Fibroblast of lung (primary cell): ENCODE results near the gene RPUSD4. TPM values are rescaled to one million over a fixed set of nuclear protein-coding genes. Genes with fewer than 3 reads are reported as not detected.

Source experiments
- DNase-seq, 2 donors: peaks; one replicate each; pipeline versions ENCODE4 v3.0.0 to v3.0.0-alpha.2; 2010; ENCODE audit warnings: low read depth in 2 of 2
- H2AFZ ChIP-seq: 2 replicates; pipeline ENCODE4 v1.5.1; 2012; ENCODE audit warnings: low read length, control low read depth, inconsistent platforms
- H3K27ac ChIP-seq: 2 replicates; pipeline ENCODE4 v1.5.1; 2011; ENCODE audit warnings: low read length, control low read depth; ENCODE audit not compliant: insufficient read depth
- H3K27me3 ChIP-seq: 2 replicates; pipeline ENCODE4 v1.5.1; 2011; ENCODE audit warnings: mild to moderate bottlenecking, low read length; ENCODE audit not compliant: control insufficient read depth, insufficient read depth
- H3K36me3 ChIP-seq: 2 replicates; pipeline ENCODE4 v1.5.1; 2011; ENCODE audit warnings: low read length; ENCODE audit not compliant: control insufficient read depth, insufficient read depth
- H3K4me1 ChIP-seq: 2 replicates; pipeline ENCODE4 v1.5.1; 2011; ENCODE audit warnings: low read length; ENCODE audit not compliant: control insufficient read depth, insufficient read depth; ENCODE audit errors: extremely low read depth
- H3K4me2 ChIP-seq: 2 replicates; pipeline ENCODE4 v1.5.1; 2011; ENCODE audit warnings: low read length, control low read depth; ENCODE audit not compliant: insufficient read depth; ENCODE audit errors: extremely low read depth
- H3K4me3 ChIP-seq, 4 experiments: fragments of 200-600 bp in 1 of 4; sonication (generic) in 1 of 4; replicated peaks in 1 of 4; 2 replicates each; pipeline ENCODE4 v1.5.1; 2011 to 2016; ENCODE audit warnings: low read length in 4 of 4, low read depth in 3 of 4, mild to moderate bottlenecking in 3 of 4, control low read depth in 2 of 4, inconsistent platforms in 1 of 4, mixed read lengths in 1 of 4; ENCODE audit not compliant: insufficient read depth in 1 of 4; ENCODE audit errors: control extremely low read depth in 1 of 4
- H3K79me2 ChIP-seq: 2 replicates; pipeline ENCODE4 v1.5.1; 2012; ENCODE audit warnings: mild to moderate bottlenecking, low read length, inconsistent platforms; ENCODE audit not compliant: control insufficient read depth, insufficient read depth
- H3K9ac ChIP-seq: 2 replicates; pipeline ENCODE4 v1.5.1; 2011; ENCODE audit warnings: mild to moderate bottlenecking, low read length, control low read depth; ENCODE audit not compliant: insufficient read depth
- H3K9me3 ChIP-seq: 2 replicates; pipeline ENCODE4 v1.5.1; 2012; ENCODE audit warnings: low read depth, low read length; ENCODE audit not compliant: control insufficient read depth, insufficient read depth
- H4K20me1 ChIP-seq: 2 replicates; pipeline ENCODE4 v1.5.1; 2011; ENCODE audit warnings: low read length; ENCODE audit not compliant: control insufficient read depth, insufficient read depth; ENCODE audit errors: extremely low read depth
- EZH2 ChIP-seq: IDR thresholded peaks from 2 replicates; pipeline ENCODE4 v1.5.1; 2012; ENCODE audit warnings: low read length, control low read depth, mild to moderate bottlenecking; ENCODE audit errors: missing control alignments
- polyA plus RNA-seq, 2 donors: library from polyadenylated mRNA; depleted of rRNA in 1 of 2; stranded (reverse) in 1 of 2; unstranded in 1 of 2; fragments of >200 nt; gene quantifications; 2 replicates each; pipeline ENCODE4 v1.2.1, GENCODE V29; 2011 to 2012; ENCODE audit warnings: missing spikeins in 1 of 2
- total RNA-seq: library from RNA; depleted of rRNA; stranded (reverse); fragments of >200 nt; gene quantifications from 2 replicates; pipeline ENCODE4 v1.2.1, GENCODE V29; 2014
- TF ChIP-seq, protein P1 (sequence below), 2 donors: IDR thresholded peaks in 1 of 2; conservative IDR thresholded peaks in 1 of 2; 1 replicate in 1 of 2; 2 replicates in 1 of 2; pipeline ENCODE4 v1.5.1; 2011 to 2012; ENCODE audit warnings: low read length in 2 of 2, control low read depth in 1 of 2, inconsistent platforms in 1 of 2, low read depth in 1 of 2, mild to moderate bottlenecking in 1 of 2

Gene RPUSD4
- total and polyA plus RNA-seq, 2 donors (not counting 1 experiment from before 2014, with no cell fraction given), result 16.3 to 26.9 TPM

- DNase-seq, result no peak
- Histone ChIP-seq H3K79me2 (no peaks in the 10 kb centered on the region), H3K27ac (no peak overlapping the region), H3K4me1 (no peaks in the 10 kb centered on the region), H2AFZ (no peak overlapping the region), H3K9ac (no peak overlapping the region), H3K36me3 (peaks cover 10% of the 10 kb centered on the region), H3K4me2 (no peak overlapping the region), H4K20me1 (no peaks in the 10 kb centered on the region), H3K27me3 (no peaks in the 10 kb centered on the region), H3K4me3 (no peak overlapping the region), H3K9me3 (no peaks in the 10 kb centered on the region)
- TF ChIP-seq EZH2, result no peak
- TF ChIP-seq, protein P1, sequence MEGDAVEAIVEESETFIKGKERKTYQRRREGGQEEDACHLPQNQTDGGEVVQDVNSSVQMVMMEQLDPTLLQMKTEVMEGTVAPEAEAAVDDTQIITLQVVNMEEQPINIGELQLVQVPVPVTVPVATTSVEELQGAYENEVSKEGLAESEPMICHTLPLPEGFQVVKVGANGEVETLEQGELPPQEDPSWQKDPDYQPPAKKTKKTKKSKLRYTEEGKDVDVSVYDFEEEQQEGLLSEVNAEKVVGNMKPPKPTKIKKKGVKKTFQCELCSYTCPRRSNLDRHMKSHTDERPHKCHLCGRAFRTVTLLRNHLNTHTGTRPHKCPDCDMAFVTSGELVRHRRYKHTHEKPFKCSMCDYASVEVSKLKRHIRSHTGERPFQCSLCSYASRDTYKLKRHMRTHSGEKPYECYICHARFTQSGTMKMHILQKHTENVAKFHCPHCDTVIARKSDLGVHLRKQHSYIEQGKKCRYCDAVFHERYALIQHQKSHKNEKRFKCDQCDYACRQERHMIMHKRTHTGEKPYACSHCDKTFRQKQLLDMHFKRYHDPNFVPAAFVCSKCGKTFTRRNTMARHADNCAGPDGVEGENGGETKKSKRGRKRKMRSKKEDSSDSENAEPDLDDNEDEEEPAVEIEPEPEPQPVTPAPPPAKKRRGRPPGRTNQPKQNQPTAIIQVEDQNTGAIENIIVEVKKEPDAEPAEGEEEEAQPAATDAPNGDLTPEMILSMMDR (conservative IDR thresholded peaks at IDR 0.05 in 1 of 2, IDR thresholded peaks at IDR 0.05 in 1 of 2; ENCODE audit: low read depth in 1 of 2, low read length in 2 of 2), result no peak
Observed at GRCh38 chr11:126192361-126192760, 19.1 kb downstream of the RPUSD4 start.

DNA sequence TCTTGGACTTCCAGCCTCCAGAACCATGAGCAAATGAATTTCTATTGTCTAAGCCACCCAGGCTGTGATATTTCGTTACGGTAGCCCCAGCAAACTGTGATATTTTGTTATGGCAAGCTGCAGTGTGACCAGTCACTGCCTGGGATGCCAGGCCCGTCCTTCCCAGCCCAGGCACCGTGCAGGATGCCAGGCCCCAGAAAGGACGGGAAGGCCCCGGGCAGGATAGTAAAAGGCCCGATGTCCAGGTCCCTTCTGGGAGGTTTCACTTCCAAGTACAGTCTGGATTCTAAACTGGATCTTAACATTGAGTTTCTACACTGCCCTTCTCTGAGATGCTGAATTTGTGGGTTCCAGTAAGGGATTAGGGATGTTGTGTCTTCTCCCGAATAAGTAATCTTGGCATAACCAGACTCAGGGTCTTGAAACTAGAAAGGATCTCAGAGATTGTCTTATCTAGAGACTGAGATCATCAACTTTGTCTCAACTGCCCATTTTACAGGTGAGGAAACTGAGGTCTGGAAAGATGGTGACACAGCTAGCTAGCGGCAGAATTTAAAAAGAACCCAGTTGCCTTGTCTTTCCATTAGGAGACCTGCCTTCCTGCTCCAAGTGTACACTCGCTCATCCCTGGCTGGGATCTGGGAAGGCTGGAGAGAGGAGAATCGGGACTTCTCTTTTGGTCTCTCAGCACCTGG lies 19.9 kb downstream of the RPUSD4 start:
- H3K79me2 ChIP-seq, result no peaks in the 10 kb centered on the region
- H4K20me1 ChIP-seq, result no peaks in the 10 kb centered on the region
- H3K9me3 ChIP-seq, result no peaks in the 10 kb centered on the region
- TF ChIP-seq, protein P1 (conservative IDR thresholded peaks at IDR 0.05 in 1 of 2, IDR thresholded peaks at IDR 0.05 in 1 of 2; ENCODE audit: low read depth in 1 of 2, low read length in 2 of 2), result no peak
- no peak for TF ChIP-seq EZH2
- H3K4me1 ChIP-seq, result no peaks in the 10 kb centered on the region
- no peak overlapping the region for H3K9ac ChIP-seq
- no peak overlapping the region for H3K4me2 ChIP-seq
- H2AFZ ChIP-seq, result no peak overlapping the region
- H3K27me3 ChIP-seq, result no peaks in the 10 kb centered on the region
- no peak for DNase-seq
- H3K4me3 ChIP-seq, result no peak overlapping the region
- H3K36me3 ChIP-seq, result peaks cover 9% of the 10 kb centered on the region
- H3K27ac ChIP-seq, result no peak overlapping the region

GRCh38 chr11:126190792-126191191 lies 20.7 kb downstream of the RPUSD4 start:
- no peaks in the 10 kb centered on the region for H4K20me1 ChIP-seq
- H3K36me3 ChIP-seq, result peaks cover 9% of the 10 kb centered on the region
- no peak overlapping the region for H3K27ac ChIP-seq
- H2AFZ ChIP-seq, result no peak overlapping the region
- no peaks in the 10 kb centered on the region for H3K79me2 ChIP-seq
- H3K4me3 ChIP-seq, result no peak overlapping the region
- H3K4me1 ChIP-seq, result no peaks in the 10 kb centered on the region
- no peaks in the 10 kb centered on the region for H3K9me3 ChIP-seq
- no peak overlapping the region for H3K9ac ChIP-seq
- H3K4me2 ChIP-seq, result no peak overlapping the region
- no peaks in the 10 kb centered on the region for H3K27me3 ChIP-seq
- no peak for TF ChIP-seq EZH2
- TF ChIP-seq, protein P1 (conservative IDR thresholded peaks at IDR 0.05 in 1 of 2, IDR thresholded peaks at IDR 0.05 in 1 of 2; ENCODE audit: low read depth in 1 of 2, low read length in 2 of 2), result no peak
- DNase-seq, result no peak
